CD4-positive, alpha-beta T cell treated with Interleukin-6 at 100 ng/mL for 8 hours (primary cell): ENCODE data around the gene PDE8B.

Experiments
- DNase-seq: peaks from one replicate; pipeline ENCODE4 v3.0.0-alpha.2; 2020; ENCODE audit warnings: mixed read lengths, low spot score

The PDE8B gene

DNA sequence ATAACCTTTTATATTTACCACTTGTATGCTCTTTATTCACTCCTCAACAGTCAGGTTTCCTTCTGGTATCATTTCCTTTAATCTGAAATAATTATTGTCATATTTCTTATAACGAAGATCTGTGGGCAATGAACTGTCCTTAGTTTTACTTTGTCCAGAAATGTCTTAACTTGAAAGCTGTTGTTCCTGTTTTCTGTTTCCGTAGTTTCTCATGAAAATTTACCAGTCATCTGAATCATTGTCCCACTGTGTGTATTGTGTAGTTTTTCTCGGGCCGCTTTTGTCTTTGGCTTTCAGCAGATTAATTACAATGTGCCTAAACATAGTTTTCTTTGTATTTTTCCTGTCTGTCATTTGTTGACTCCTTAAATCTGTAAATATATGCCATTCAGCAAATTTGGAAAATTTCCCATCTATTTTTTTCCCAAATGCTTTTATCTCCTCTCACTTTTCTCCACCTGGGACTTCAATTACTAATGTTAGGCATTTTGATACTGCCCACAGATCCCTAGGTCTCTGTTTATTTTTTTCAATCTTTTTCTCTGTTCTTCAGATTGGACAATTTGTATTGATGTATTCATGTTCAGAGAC, 74.9 kb downstream of the PDE8B start:
- no peak for DNase-seq

DNA sequence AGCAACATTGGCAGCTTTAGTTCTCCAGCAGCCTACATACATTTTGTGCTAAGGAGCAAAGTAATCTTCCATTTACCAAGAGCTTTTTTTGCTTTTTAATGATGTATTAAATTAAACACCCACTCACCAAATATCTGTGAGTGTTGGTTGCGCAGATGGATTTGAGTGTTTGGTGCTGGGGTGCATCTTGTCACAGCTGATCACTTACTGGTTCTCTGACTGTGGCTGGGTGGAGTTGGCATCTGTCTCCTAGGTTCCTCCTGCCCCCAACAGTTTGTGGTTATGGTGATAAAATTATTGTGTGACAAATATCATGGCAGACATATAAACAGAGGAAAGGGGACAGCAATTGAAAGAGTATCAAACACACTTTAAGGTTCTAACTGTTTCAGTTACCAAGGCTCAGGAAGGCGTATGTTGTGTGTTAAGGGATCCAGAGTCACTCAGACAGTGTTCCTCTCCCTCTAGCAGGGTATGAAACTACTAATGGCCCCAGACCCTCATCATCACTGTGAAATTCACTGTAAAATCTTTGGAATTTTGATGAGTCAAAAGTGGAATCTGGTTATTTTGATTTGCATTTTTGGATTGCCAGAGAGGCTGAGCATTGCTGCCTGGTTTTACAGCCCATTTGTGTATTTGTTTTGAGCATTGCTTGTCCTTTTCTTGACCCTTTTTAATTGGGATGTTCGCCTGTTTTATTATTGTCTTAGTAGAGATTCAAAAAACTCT, 81.7 kb downstream of the PDE8B start:
- DNase-seq: no peak

DNA sequence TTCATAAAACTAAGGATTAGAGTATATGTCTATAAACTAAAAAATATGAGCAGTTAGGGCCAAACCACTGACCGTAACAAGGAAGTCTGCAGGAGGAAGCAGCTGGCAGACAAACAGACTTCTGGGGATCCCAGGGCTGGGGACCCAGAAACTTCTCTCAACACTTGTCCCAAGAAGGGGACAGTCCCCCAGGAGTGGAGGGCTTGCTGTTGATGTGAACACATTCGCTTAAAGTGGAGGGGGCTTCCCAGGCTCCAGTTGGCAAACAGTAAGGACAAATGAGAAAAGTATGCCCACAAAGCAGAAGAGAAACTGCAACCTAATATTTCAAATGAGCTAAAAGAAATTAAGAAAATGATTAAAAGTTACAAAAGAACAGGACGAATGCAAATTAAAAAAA, 83.7 kb downstream of the PDE8B start:
- DNase-seq: no peak

DNA sequence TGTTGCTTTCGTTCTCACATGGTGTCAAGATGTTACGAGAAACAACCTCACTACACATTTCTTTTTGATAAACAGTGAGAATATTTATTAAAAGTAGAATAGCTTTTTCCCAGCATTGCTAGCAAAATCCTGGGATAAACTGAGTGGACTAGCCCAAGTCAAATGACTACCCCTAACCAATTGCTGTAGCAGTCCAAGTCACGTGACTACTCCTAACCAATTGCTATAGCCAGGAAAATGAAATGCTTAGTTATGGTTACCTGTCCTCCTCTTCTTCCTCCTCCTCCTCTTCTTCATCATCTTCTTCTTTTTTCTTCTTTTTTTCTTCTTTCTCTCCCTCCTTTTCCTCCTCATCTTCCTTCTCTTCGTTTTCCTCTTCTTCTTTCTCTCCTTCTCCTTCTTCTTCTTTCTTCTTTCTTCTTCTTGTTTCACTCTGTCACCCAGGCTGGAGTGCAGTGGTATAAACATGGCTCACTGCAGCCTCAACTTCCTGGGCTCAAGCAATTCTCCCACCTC, 85.4 kb downstream of the PDE8B start:
- no peak for DNase-seq

DNA sequence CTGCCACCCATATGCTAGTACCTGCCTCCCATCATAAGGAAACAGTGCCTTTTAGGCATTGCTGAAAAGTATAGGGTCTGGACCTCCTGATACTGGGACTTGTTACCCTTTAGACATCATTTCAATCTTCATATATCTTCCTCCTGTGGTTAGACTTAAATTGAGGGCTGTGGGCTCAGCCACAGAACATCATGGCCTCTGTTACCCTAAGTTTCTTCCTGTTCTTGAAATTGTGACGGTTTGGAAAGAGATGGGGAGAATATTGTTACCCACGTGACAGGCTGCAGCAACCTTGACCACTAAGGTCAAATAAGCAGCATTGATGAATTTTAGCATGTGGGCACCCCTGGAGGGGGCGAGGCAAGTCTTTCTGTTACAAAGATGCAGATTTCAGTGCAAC, 87.7 kb downstream of the PDE8B start:
- DNase-seq: no peak

DNA sequence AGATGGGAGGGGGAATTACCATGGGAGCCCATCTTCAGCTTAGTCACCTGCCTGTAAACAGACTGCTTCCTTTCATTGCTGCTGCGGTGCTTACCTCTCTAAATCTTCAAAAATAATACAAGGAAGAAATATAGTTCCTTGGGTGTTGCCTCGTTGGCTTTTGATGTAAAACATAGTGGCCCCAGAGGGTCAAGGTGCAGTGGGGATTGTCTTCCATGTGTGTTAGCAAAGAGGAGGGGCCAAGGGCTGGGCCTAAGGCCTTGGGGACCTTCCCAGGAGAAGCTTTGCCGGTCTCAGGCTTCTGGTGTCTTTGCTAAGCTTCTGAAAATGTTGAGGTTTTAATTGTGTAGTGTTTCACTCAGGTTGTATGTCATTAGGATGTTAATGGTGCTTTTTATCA, 90.0 kb downstream of the PDE8B start:
- DNase-seq: no peak

DNA sequence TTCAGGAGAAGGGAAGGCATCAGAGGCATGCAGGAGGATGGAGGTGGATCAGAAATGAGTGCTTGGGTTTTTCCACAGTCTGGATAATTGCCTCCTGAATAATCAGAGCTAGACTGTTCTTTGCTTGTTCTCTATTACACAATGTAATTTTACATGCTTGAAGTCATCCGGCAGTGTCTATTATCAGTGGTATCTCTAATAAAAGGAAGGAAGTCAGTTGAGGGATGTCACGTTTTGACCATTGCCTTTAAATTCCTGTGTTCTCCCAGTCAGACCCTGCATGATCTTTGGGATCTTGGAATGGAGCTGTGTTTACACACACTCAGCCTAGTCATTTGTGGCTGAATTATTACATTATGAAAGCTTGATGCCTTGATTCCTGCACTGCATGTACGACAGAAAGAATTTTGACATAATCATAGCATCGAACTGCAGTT, 91.0 kb downstream of the PDE8B start:
- no peak for DNase-seq

DNA sequence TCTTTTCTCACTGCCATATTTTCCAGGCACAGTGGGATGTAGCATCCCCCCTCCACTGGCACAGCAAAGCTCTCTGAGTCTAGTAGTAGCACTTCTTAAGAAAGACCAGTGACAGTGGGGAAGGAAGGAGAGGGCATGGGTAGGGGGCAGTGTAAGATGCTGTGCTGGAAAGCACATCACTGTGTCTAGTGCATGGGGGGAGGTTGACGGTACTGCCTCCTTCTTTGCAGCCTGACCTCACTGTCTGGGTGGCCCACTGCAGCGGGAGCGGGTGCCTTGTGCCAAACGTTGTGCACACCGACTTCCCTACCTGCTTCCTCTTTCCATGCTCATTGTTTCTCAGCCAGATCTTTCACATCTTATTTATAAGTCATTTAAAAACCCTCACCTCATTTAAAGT, 91.8 kb downstream of the PDE8B start:
- DNase-seq: no peak

DNA sequence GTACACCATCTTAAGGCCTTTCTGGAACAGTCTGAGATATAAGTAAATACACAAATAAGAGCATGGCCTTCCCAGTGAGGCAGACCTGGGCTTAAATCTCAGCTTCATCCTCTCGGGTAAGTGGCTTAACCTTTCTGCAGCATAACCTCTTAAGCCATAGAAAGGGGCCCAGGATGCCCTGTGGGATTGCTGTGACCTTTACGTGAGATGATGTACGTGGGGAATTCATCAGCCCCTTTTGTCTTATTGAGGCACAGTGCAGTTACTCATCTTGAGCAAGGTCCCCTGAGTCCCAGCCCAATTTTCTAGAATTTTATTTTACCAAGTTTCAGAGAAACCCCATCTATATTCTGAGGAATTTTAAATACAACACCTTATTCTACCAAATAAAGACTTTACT, 92.2 kb downstream of the PDE8B start:
- no peak for DNase-seq

DNA sequence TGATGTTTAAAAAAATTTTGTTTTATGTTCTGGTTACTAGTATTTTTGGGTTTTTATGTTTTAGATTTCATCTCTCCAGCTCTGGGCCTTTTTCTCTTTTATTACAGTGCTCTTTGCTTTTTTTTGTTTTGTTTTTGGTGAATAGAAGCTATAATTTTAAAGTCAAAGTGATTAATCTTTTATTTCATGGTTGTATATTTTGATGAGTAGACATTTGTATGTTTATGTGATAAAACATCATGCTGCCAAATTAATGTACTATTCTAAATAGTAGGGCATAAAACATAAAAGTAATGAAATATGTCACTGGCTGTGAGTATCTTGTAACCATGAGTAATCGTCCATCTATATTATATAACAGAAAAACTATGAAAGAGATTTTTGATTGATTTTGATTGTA, 93.9 kb downstream of the PDE8B start:
- DNase-seq: no peak

DNA sequence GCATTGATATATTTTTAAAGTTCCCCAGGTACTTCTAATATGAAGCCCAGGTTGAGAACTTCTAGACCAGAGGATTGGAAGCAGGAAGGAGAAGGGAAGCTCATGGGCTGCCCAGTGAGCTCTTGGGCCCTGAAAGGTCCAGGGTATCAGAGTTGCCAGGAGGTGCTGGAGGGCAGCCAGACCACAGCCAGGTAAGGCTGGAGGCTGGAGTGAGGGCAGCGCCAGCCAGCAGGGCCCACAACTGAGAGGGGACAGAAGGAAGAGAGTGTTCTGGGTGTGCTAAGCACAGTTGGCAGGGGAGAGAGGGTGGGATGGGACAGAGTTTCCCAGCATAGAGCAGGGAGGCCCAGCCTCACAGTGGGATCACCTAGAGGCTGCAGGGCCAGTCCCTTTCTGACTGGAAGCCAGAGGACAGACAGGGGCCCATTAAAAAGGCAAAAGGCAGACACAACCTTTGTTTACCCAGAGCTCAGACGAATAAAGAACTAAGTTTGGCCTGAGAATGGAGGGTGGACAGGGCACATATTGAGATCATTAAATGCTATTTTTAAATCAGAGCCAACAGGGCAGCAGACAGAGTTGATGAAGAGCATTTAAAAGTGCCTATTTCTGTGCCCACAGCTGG, 94.9 kb downstream of the PDE8B start:
- no peak for DNase-seq

DNA sequence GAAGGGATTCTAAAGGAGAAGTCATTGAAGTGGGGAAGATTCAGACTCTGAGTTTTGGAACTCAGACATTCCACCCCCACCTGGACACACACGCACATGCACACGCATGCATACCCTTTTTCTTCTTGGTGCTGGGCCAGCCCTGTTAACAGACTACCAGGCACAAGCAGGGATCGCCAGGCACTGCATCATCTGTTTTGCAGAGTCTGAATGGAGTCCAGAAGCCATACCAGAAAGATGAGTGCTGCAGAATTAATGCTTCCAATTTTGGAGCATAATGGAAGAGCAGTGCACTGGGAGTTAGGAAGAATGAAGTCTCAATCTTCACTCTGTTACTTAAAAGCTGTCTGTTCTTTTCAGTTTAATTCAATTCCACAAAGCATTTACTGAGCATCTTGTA, 95.5 kb downstream of the PDE8B start:
- DNase-seq: no peak

DNA sequence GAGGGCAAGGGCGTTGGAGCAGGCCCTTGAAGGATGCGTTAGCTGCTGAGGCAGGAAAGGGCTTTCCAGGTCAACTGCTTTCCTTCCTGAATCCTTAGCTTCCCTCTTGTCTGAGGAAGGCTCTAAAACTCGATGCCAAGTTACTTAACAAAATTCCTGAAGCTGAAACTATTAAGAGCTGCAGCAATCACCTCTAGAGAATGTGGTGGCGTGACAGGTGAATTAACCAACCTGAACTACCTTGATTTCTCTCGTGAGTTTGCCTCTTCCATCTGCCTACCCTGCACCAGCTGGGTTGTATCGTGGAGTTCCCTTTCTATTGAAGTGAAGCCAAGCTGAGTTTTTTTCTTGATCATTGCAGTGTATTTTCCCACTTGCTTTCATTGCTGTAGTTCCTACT, 96.1 kb downstream of the PDE8B start:
- DNase-seq: no peak

DNA sequence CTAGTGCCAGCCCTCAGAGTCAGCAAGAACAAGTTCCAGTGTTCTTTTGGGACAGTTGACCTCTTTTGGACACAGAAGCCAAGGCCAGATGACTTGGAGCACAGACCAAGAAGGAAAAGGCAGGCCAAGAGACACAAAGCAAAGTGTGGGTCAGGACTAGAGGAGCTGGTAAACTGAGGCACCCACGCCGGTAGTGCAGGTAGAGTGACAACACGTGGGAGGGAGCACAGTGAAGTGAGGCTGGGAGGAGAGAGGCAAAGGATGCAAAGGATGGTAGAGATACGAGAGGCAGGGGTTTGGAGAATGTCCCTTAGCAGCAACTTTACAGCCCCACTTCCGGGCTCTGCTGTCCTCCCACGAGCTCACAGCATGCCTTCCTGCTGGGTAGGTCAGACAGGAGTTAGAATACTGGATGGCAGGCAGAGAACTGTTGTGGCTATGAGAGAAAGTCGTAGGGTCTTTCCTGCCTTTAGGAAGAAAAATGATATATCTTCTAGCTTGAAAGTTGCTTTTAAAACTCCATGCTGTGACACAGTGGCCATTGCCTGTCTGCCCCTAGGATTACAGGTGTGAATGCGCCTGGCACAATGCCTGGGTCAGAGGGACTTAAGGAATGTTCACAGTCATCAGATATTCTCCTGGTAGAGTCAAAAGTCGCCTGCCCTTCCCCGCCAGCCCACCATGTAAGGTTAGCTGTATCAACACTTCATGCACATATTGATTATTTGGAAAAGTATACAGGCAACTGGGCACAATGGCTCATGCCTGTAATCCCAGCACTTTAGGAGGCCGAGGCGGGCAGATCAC, 97.9 kb downstream of the PDE8B start:
- no peak for DNase-seq

DNA sequence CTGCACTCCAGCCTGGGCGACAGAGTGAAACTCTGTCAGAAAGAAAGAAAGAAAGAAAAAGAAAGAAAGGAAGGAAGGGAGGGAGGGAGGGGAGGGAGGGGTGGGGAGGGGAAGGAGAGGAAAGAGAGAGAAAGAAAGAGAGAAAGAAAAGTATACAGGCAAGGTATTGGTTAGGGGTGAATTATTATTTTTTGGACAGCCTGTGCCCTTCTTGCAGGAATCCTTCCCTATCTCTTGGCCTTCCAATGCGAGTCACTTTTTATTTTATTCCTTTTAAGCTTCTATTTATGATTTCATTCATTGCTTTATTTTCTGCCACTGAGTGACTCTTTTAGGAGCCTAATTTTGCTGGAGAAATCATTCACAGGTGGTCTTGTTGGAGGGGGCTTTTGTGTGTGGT, 98.7 kb downstream of the PDE8B start:
- no peak for DNase-seq

DNA sequence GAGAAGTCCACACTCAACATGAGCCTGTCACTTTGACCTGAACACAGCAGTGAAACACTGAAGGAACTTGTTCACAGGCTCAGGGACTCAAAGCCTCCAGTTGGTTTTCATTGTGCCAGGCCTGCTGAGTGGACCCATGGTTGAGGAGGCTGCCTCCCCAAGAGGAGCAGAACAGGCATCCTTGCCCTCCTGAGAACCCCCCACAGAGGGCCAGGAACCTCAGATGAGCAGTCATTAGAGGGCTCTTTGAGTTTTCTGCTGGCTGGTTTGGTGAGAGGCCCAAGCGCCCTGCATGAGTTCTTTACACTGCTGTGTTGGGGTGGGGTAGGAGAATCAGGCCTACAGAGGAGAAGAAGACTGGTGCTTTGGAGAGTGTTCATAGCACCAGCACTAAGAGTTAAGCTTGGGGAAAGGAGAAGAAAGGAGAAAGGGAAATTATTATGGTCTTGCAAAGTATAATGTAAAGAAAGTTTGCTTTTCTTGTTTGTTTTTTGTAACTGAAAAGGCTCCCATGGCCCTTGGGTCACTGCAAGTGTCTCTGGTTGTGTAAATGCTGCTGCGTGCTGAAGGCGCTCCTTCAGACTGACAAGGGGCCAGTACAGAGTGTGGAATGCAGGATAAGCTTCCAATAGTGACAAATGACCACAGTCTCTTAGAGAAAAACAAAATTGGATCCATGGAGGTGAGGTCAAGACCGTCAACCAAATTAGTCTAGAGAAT, 100.2 kb downstream of the PDE8B start:
- no peak for DNase-seq

DNA sequence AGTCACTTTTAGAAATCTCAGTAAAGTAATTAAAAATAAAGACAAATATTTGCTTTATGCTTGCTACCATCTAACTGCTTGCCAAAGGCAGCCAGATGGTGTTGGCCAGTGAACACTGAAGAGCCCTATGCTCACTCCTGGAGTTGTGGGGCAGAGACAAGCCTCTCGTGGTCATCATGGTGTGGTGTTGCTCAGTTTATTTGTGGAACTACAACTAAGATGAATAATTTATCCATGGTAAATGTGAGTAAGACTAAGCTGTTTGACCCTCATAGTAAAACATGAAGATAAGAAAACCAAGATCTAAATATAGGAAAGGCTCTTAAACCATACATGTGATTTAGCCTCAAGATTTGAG, 100.7 kb downstream of the PDE8B start:
- no peak for DNase-seq

DNA sequence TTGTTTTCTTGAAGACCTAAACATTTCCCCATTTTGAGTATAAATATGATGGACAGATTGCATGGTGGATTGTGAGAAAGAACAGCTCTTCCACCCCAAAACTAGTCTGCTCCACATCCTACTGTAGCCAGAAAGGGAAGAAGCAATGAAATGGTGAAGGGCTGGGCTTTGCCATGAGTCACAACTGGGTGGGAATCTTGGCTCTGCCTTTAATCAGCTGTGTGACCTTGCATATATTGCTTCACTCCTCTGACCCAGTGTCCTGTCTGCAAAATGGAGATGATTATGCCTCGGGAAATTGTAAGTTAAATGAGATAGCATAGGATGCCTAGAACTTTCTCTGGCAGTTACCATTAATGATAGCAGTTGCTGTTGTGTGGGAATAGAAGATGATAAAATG, 101.9 kb downstream of the PDE8B start:
- no peak for DNase-seq

DNA sequence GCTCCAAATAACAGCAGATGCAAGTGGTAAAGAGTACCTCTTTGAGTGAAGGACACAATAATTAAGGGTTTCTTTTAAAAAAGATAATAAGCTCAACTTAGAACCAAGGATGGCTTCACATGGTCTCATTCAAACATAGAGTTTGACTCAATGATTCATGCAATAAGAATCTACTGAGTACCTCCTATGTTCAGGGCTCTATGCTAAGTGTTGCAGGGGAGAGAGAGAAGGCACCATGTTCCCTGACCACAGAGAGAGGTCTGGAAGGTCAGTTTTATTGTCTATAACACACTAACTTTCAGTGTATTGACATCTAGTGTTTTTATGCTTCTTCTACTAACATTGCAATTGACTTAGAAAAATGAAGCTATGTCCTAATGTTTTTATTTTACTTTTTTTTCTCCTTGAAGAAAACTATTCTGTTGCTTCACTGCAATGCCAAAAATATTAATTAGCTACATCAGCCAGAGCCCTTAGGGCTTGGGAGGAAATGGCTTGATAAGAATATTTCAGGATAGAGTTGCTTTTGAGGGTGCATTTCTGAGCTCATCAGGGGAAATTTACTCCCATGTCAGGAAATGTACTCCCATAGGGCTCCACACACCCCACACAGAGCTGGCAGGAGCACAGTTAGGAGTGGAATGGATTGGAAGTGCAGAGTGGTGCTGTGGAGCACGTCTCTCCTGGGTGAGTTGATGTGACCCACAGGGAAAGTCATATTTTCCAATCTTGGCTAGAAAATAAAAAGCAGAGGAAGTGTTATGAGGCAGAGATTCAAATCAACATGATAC, 106.6 kb downstream of the PDE8B start:
- DNase-seq: no peak

DNA sequence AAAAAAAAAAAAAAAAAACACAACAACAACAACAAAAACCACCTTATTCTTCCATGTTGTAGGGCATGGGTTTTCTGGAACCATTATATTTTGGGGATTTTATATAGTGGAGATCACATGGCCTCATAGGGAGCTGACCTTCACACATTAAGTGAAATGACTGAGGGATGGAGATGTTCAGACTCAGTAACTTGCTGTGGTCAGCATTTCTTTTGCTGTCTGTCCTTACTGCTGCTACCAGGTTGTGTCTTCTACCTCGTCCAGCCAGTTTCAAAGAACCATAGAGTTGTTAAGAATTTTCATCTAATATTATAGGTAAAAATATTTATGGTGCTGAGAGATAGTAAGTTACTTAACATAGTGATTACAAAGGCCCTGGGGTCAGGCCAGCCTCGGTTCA, 107.6 kb downstream of the PDE8B start:
- DNase-seq: no peak

DNA sequence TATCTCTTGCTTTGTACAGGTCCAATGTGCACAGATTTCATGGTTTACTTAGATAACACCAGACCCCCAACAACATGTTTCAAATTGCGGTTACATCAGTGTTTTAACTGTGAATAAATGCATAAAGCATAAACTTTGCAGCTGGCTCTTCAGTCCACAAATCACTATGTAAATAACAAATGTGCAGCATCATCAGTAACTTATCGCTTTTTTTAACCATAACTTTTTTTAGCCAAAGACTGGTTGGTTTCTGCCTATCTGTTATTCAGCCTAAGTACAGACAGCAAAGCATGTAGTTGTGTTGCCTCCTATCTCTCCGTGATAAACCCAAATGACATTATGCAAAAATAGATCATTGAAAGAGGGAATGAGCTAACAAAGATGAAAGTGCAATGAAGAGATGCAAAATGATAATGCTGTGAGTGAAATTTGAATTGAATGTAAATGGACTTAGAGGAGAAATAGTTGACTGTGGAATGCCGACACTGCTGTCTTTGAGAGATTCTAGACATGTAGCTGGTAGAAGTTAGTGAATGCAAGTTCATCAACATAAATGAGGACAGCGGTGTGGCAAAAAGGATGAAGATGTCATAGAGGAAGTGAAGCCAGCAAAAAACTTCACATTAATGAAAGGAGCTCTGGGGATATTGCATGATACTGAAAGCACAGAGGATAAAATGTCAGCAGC, 108.8 kb downstream of the PDE8B start:
- no peak for DNase-seq
